GM12878 (cell line): ENCODE data around the gene ADGRL2.

ENCODE experiments used
- CHD2 ChIP-seq: IDR thresholded peaks from 2 replicates; pipeline ENCODE4 v1.6.1; 2011; ENCODE audit warnings: low read depth, low read length, improper control_type of control experiment, borderline replicate concordance
- CTCF ChIP-seq, 3 experiments: IDR thresholded peaks in 2 of 3; conservative IDR thresholded peaks in 1 of 3; 2 replicates each; pipeline ENCODE4 v1.5.1; 2011; ENCODE audit warnings: low read depth in 3 of 3, low read length in 3 of 3, mild to moderate bottlenecking in 3 of 3, control low read depth in 2 of 3, moderate library complexity in 2 of 3, inconsistent platforms in 1 of 3, mixed read lengths in 1 of 3; ENCODE audit not compliant: control insufficient read depth in 2 of 3, insufficient read depth in 1 of 3; ENCODE audit errors: extremely low read depth in 1 of 3
- EP300 ChIP-seq, 2 experiments: fragments of 150-350 bp in 1 of 2; IDR thresholded peaks; 2 replicates each; pipeline ENCODE4 v1.6.1; 2011 to 2012; ENCODE audit warnings: low read depth in 2 of 2, low read length in 2 of 2, borderline replicate concordance in 1 of 2, improper control_type of control experiment in 1 of 2, inconsistent platforms in 1 of 2; ENCODE audit not compliant: control insufficient read depth in 1 of 2
- GABPA ChIP-seq: IDR thresholded peaks from 2 replicates; pipeline ENCODE4 v1.6.1; 2014; ENCODE audit warnings: antibody characterized with exemption, low read depth, mild to moderate bottlenecking, inconsistent platforms
- MAX ChIP-seq: IDR thresholded peaks from 2 replicates; pipeline ENCODE4 v1.6.1; 2012; ENCODE audit warnings: low read depth, low read length, improper control_type of control experiment
- PAX8 ChIP-seq: fragments of 450-650 bp; IDR thresholded peaks from 2 replicates; pipeline ENCODE4 v1.6.1; 2017; ENCODE audit warnings: mild to moderate bottlenecking, moderate library complexity
- PKNOX1 ChIP-seq: fragments of 450-650 bp; IDR thresholded peaks from 2 replicates; pipeline ENCODE4 v1.6.1; 2016; ENCODE audit warnings: mild to moderate bottlenecking
- POLR2A ChIP-seq: IDR thresholded peaks from 2 replicates; pipeline ENCODE4 v1.6.1; 2011; ENCODE audit warnings: low read depth, mild to moderate bottlenecking, low read length
- PRDM15 ChIP-seq: fragments of 450-650 bp; formaldehyde crosslinking; IDR thresholded peaks from 2 replicates; pipeline ENCODE4 v1.4.0; 2020; ENCODE audit warnings: mild to moderate bottlenecking, moderate library complexity
- REST ChIP-seq: IDR thresholded peaks from 2 replicates; pipeline ENCODE4 v1.6.1; 2012; ENCODE audit warnings: mild to moderate bottlenecking, low read depth, low read length
- RFX5 ChIP-seq: IDR thresholded peaks from 2 replicates; pipeline ENCODE4 v1.6.1; 2011; ENCODE audit warnings: low read depth, low read length, improper control_type of control experiment

- TF ChIP-seq GABPA: no peak
- TF ChIP-seq CTCF (IDR thresholded peaks at IDR 0.05 in 2 of 3, conservative IDR thresholded peaks at IDR 0.05 in 1 of 3; ENCODE audit: control insufficient read depth in 2 of 3, extremely low read depth in 1 of 3, insufficient read depth in 1 of 3, low read depth in 3 of 3, low read length in 3 of 3): no peak
- no peak for TF ChIP-seq EP300 (IDR thresholded peaks at IDR 0.05; ENCODE audit: borderline replicate concordance in 1 of 2, control insufficient read depth in 1 of 2, low read depth in 2 of 2, low read length in 2 of 2)
- no peak for TF ChIP-seq MAX
- TF ChIP-seq RFX5: no peak
- no peak for TF ChIP-seq PAX8
- TF ChIP-seq CHD2: no peak
- TF ChIP-seq POLR2A: no peak
- no peak for TF ChIP-seq PKNOX1
- no peak for TF ChIP-seq REST
- no peak for TF ChIP-seq PRDM15 (CRISPR knock-in tag)
Observed at GRCh38 chr1:81867235-81867634, 66.5 kb downstream of the ADGRL2 start.
